Measurements from ENCODE around the gene ADAMTS18. TPM values are rescaled to one million over a fixed set of nuclear protein-coding genes. Genes with fewer than 3 reads are reported as not detected.

Gene ADAMTS18
- total and polyA plus RNA-seq, 8 donors, result 0.18 to 4.6 (median 3.6) TPM; not detected in 1

- Histone ChIP-seq H3K27me3 (no peaks in the 10 kb centered on the region), H3K27ac (no peak overlapping the region), H3K4me1 (no peaks in the 10 kb centered on the region), H3K4me3 (no peak overlapping the region), H3K36me3 (no peaks in the 10 kb centered on the region), H3K9me3 (no peaks in the 10 kb centered on the region)
- ATAC-seq (no peak), DNase-seq (no peak)
- intact Hi-C loops (cut with DNase I), result no loop called here
- TF ChIP-seq CTCF (IDR thresholded peaks at IDR 0.05), result no peak
Measured at GRCh38 chr16:77385481-77385880, 49.4 kb downstream of the ADAMTS18 start.

DNA sequence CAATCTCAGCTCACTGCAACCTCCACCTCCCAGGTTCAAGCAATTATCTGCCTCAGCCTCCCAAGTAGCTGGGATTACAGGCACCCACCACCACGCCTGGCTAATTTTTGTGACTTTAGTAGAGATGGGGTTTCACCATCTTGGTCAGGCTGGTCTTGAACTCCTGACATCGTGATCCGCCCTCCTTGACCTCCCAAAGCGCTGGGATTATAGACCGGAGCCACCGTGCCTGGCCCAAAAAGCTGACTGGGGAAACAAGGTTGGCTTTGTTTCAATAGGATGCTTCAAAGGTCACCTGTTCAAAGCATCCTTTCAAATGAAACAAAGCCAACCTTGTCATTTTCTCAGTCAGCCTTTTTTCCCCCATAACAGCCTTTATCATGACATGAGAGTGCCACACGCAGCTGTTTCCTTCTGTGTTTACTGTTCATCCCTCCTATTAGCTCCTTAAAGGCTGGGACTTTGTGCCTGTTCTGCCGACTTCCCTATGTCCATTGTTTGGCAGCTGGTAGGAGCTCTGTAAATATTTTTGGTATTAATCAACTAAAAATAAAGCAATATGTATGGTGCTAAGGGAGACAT, 51.1 kb downstream of the ADAMTS18 start:
- Histone ChIP-seq H3K27me3 (no peaks in the 10 kb centered on the region), H3K4me3 (no peak overlapping the region), H3K4me1 (no peaks in the 10 kb centered on the region), H3K9me3 (no peaks in the 10 kb centered on the region), H3K27ac (no peak overlapping the region), H3K36me3 (no peaks in the 10 kb centered on the region)
- ATAC-seq, result no peak
- DNase-seq, result no peak
- no peak for TF ChIP-seq CTCF (IDR thresholded peaks at IDR 0.05)
- intact Hi-C loops (cut with DNase I), result no loop called here

DNA sequence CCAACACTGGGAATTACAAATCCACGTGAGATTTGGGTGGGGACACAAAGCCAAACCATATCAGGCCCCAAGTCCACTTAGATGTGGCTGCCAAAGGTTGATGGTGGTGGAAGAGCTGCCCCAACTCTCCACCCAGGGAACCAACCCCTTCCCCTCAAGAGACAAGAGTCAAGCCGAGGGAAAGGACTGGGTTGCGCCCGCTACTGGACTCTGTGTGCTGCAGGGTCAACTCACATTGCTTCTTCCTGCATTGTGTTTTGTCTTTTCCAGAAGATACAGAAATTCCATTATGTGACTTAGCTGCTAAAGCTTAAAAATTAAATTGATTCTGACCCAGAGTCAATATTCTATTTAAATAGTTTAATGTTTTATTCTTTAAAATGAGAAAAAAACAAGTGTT, 58.5 kb downstream of the ADAMTS18 start:
- Histone ChIP-seq H3K4me1 (no peaks in the 10 kb centered on the region), H3K27ac (no peak overlapping the region), H3K27me3 (no peaks in the 10 kb centered on the region), H3K4me3 (no peak overlapping the region), H3K36me3 (no peaks in the 10 kb centered on the region), H3K9me3 (no peaks in the 10 kb centered on the region)
- DNase-seq, result no peak
- intact Hi-C loops (cut with DNase I), result no loop called here
- no peak for ATAC-seq
- no peak for TF ChIP-seq CTCF (IDR thresholded peaks at IDR 0.05)

- no peaks in the 10 kb centered on the region for H3K27me3 ChIP-seq
- no peak overlapping the region for H3K27ac ChIP-seq
- TF ChIP-seq CTCF (IDR thresholded peaks at IDR 0.05), result no peak
- no peaks in the 10 kb centered on the region for H3K36me3 ChIP-seq
- no peaks in the 10 kb centered on the region for H3K4me1 ChIP-seq
- intact Hi-C loops (cut with DNase I), result no loop called here
- H3K4me3 ChIP-seq, result no peak overlapping the region
- no peak for DNase-seq
- ATAC-seq, result no peak
- H3K9me3 ChIP-seq, result no peaks in the 10 kb centered on the region
Measured at GRCh38 chr16:77375396-77375795, 59.4 kb downstream of the ADAMTS18 start.

DNA sequence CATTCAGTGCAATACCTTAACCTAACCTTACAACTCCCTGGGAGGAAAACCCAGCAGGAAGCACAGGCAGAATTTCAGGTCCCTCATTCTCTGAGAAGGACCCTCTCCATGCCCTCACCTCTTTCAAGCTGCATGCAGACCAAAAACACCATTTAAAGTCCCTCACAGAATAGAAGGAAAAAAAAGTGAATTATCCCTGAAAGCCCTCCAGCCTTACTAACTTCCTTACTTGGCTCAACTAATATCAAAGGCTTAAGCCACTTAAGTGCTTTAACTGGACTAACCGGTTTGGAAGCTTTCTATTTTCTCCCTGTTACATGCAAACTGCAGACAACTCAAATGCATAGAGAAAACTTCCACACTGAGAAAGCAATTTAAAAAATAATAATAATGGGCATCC, 60.5 kb downstream of the ADAMTS18 start:
- ATAC-seq, result peak; percentile 89
- no peak for TF ChIP-seq CTCF (IDR thresholded peaks at IDR 0.05)
- H3K27ac ChIP-seq, result peak overlapping the region in 1 of 2 donors; percentile 16

More for the DNA sequence above, 60.5 kb downstream of the ADAMTS18 start:
- no peaks in the 10 kb centered on the region for H3K4me1 ChIP-seq
- no peaks in the 10 kb centered on the region for H3K36me3 ChIP-seq
- no peaks in the 10 kb centered on the region for H3K27me3 ChIP-seq
- no peaks in the 10 kb centered on the region for H3K9me3 ChIP-seq
- intact Hi-C loops (cut with DNase I), result no loop called here
- peak in 2 of 4 donors; percentile 40 to 80 for DNase-seq
- no peak overlapping the region for H3K4me3 ChIP-seq

All from left lung (tissue), 10 donors.